Stimulated activated CD4-positive, alpha-beta T cell treated with anti-CD3 and anti-CD28 coated beads, Interleukin-2, amount 100 ng/mL, for 4 hours (primary cell): ENCODE data around the gene CCSER1.
"Not testable (repeated sequence)": the region's sequence is repeated elsewhere in the genome, so short reads cannot be mapped to it uniquely, and the experiment has no call there.

Experiments used
- DNase-seq: peaks from one replicate; pipeline ENCODE4 v3.0.0-alpha.2; 2020; ENCODE audit warnings: low read depth

Gene CCSER1

DNA sequence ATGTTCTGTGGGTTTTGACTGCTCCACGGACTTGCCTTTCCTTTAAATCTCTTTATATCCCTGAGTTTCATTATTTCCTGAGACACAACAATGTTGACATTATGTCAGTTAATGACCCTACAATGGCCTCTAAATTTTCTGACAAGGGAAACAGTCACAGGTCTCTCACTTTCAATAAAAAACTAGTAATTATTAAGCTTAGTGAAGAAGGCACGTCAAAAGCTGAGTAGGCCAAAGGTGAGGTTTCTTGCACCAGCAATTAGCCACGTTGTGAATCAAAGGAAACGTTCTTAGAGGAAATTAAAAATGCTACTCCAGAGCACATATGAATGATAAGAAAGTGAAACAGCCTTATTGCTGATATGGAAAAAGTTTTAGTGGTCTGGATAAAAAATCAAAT, 1246.4 kb downstream of the CCSER1 start:
- DNase-seq = no peak

DNA sequence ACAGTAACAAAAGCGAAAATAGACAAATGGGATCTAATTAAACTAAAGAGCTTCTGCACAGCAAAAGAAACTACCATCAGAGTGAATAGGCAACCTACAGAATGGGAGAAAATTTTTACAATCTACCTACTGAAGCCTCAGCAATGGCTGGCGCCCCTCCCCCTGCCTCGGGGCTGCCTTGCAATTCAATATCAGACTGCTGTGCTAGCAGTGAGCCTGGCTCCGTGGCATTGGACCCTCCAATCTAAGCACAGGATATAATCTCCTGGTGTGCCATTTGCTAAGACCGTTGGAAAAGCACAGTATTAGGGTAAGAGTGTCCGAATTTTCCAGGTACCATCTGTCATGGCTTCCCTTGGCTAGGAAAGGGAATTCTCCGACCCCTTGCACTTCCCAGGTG, 1278.2 kb downstream of the CCSER1 start:
- not testable (repeated sequence) for DNase-seq

GRCh38 chr4:91422011-91422410, 1294.8 kb downstream of the CCSER1 start:
- no peak for DNase-seq

DNA sequence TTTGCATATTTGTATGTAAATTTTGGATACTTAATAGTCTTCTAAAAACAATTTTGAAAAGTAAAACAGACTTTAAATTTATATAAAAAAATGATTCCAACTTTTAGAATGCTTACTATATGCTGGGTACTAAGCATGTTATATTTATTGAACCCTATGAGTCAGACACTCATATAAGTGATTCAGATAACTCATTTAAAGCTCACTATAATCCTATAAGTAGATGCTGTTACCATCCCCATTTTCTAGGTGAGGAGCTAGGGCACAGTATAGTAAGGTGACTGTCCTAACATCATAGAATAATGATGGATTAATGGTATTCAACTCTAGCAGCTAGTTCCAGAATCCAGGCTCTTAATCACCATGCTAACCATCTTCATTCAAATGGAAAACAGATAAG, 1299.5 kb downstream of the CCSER1 start:
- no peak for DNase-seq

- no peak for DNase-seq
Measured at GRCh38 chr4:91427171-91427570, 1300.0 kb downstream of the CCSER1 start.

- no peak for DNase-seq
Measured at GRCh38 chr4:91434631-91435030, 1307.4 kb downstream of the CCSER1 start.

GRCh38 chr4:91436556-91436955, 1309.4 kb downstream of the CCSER1 start:
- DNase-seq = no peak

DNA sequence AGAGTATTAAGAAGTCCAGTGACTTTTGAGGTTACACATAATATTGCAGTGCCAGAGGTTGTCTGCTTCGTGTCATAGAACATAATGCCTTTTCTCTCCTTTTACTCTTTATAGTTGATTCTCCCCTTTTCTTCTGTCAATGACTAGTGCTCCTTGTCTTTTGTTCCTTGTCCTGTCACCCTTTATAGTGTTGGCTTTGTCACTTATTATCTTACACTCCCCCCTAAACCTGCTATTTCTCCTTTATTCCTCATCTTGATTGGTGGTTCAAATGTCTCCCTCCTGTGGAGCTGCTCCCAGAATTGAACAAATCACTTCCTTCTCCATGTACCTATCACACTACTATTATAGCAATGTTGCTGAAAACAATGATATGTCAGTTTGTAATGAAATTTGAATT, 1320.0 kb downstream of the CCSER1 start:
- no peak for DNase-seq

GRCh38 chr4:91448668-91449330, 1321.6 kb downstream of the CCSER1 start:
- DNase-seq = no peak

DNA sequence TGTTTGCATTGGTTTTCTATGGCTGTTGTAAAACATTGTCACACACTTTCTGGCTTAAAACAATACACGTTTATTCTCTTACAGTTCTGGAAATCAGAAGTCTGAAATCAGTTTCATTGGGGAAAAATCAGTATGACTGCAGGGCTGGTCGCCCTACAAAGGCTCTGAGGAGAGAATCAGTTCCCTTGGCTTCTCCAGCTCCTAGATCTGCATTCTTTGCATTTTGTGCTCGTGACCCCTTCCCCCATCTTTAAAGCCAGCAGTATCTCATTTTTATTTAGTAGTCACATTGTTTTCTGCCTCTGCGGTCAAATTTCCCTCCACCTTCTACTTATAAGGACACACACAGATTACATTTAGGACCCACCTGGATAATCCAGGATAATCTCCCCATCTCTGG, 1326.9 kb downstream of the CCSER1 start:
- no peak for DNase-seq

- not testable (repeated sequence) for DNase-seq
Measured at GRCh38 chr4:91462566-91462965, 1335.4 kb downstream of the CCSER1 start.

- no peak for DNase-seq
Measured at GRCh38 chr4:91470671-91471070, 1343.5 kb downstream of the CCSER1 start.

DNA sequence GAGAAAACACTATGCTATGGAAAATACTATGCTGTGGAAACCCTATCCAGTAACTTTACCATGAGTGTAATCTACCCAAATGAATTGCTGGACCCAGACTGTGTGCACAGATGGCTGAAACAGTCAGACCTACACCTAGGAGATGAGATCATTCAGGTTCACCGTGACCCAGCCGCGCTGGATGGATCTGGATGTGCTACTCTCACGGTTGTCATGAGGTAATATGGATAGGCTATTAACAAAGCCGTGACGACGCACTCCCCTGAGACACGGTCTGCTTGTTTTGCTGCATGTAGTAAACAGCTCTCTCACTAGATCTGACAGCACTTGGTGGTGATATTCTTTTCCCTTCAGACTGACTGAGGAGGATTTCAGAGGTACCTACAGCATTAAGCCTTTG, 1344.1 kb downstream of the CCSER1 start:
- no peak for DNase-seq

GRCh38 chr4:91472046-91472445, 1344.9 kb downstream of the CCSER1 start:
- no peak for DNase-seq

DNA sequence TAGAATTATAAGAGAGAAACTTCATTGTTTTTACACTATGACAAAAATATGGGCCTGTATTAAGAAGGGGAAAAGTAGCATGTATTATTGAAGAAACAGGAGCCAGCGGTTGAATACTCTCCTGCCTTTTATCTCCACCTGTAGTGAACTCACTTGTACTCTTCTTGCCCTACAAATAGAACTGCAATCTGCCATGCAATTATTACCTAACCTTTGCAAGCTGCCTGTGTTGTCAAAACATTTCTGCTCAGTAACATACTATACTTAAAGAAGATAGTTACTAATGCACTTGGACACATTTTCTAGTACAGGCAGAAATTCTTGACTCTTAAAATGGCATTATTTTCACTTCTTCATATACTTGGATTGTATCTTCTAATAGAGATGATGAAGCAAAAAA, 1358.2 kb downstream of the CCSER1 start:
- DNase-seq = no peak

GRCh38 chr4:91488946-91489345, 1361.8 kb downstream of the CCSER1 start:
- no peak for DNase-seq

GRCh38 chr4:91497892-91498291, 1370.7 kb downstream of the CCSER1 start:
- DNase-seq = no peak

DNA sequence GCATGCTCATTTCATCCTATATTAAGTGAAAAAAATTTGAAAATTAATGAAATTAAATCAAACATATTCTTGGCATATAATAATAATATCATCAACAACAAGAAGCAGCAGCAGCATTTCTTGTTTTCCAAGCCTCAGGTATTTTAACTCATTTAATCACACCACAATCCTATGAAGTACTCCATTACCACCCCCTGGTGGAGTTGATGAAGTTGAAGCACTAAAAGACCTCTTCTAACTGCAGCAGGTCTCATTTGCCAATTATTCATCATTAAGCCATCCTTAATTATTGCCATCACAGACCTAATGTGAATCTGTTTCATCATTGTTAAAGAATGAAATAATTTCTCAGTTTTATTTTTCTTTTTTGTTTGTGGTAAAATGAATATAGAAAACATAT, 1375.2 kb downstream of the CCSER1 start:
- DNase-seq = no peak

DNA sequence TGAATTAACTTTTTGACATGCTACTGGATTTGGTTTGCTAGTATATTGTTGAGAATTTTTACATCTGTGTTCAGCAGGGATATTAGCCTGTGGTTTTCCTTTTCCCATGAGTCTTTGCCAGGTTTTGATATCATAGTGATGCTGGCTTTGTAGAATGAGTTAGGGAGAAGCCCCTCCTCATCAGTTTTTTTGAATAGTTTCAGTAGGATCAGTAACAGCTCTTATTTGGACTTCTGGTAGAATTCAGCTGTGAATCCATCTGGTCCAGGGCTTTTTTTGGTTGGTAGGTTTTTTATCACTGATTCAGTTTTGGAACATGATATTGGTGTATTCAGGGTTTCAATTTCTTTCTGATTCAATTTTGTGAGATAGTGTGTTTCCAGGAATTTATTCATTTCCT, 1386.1 kb downstream of the CCSER1 start:
- DNase-seq = no peak

DNA sequence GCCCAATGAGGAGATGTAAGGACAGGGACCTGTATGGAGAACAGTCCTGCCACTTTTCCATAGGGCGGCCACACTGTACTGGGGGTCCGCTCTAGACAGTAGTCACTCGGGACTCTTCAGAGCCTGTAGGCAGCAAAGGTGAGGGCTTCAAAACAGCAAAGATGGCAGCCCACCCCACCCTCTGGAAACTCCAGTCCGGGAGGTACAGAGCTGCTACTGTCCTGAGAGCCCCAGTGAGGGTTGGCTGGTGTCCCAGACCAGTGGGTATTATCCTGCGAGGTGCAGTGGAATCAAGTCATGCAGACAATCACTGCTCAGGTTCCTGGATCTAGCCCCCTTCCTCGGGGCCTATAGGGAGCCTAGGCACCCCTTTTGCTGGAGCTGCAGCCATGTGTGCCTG, 1392.0 kb downstream of the CCSER1 start:
- no peak for DNase-seq

DNA sequence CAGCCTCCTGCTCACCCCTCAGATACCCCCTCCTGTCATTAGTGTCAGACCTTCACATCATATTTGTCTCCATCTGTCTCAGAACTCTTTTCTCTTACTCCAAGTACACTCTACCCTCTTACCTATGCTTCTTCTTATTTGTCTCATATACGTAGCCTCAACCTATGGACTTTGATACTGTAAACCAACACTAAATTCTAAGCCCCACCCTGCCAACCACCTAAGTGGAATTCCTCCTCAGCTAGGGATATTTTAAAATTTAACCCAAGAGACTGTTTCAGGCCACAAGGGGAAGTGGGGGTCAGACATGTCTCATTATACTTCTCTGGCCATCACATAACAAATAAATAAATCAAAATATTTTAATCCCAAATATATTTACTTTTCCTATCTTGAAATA, 1398.4 kb downstream of the CCSER1 start:
- no peak for DNase-seq

- no peak for DNase-seq
Measured at GRCh38 chr4:91527056-91527455, 1399.9 kb downstream of the CCSER1 start.

DNA sequence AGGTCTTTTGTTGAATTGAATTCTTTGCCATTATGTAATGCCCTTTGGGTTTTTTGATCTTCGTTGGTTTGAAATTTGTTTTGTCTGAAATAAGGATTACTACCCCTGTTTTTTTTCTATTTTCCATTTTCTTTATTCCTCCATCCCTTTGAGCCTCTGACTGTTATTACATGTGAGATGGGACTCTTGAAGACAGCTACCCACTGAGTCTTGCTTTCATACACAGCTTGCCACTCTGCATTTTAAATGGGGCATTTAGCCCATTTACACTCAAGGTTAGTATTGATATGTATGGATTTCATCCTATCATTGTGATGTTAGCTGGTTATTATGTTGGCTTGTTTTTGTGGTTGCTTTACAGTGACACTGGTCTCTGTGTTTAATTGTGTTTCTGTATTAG, 1440.4 kb downstream of the CCSER1 start:
- no peak for DNase-seq

DNA sequence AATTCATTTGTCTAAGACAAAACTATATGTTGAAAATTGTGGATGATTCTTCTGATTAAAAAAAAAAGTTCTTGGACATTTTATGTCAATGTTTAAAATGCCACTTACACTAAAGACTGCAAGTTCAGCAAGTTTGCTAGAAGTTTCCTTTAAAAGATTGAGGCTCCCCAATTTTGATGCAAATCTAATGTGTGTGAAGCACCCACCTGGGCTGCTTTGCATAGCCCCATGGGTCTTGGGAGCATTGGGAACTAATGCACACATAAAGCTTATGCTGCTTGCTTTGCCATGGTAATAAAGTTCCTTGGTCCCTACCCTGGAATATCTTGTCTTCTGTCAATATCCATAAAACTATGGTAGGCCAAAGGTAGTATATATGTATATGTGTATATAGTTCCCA, 1450.7 kb downstream of the CCSER1 start:
- no peak for DNase-seq

GRCh38 chr4:91590260-91590659, 1463.1 kb downstream of the CCSER1 start:
- DNase-seq = no peak
